ENCODE results near the gene ARID3A.
"Not testable (repeated sequence)": the region's sequence is repeated elsewhere in the genome, so short reads cannot be mapped to it uniquely, and the experiment has no call there.

ARID3A gene

GRCh38 chr19:947707-948539 lies 22.1 kb downstream of the ARID3A start:
- peak; percentile 39 for DNase-seq

DNA sequence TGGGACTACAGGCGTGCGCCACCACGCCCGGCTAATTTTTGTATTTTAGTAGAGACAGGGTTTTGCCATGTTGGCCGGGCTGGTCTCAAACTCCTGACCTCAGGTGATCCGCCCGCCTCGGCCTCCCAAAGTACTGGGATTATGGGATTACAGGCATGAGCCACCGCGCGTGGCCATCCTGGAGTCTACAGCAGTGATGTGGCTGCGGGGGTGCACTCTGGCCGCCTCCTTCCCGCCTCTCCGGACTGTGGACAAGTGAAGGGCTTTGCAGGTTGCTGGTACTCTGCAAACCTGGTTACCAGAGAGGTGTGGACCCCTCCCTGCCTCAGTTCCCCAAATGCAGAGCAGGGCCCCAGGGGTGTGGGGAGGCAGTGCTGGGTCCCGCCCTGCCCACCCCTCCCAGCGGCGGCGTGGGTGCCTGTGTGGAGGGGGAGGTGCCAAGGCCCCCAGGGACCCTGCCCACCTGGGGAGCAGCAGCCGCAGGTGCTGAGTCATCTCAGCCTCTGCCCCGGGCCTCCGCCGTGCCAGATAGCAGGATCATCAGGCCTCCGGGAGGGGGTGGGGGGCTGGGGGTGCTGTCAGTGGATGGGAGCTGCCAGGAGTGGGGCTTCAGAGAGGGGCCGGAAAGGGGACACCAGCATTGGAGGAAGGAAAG lies 23.1 kb downstream of the ARID3A start:
- no peak for DNase-seq

- DNase-seq: no peak
These were observed 24.7 kb downstream of the ARID3A start for GRCh38 chr19:950352-951066.

DNA sequence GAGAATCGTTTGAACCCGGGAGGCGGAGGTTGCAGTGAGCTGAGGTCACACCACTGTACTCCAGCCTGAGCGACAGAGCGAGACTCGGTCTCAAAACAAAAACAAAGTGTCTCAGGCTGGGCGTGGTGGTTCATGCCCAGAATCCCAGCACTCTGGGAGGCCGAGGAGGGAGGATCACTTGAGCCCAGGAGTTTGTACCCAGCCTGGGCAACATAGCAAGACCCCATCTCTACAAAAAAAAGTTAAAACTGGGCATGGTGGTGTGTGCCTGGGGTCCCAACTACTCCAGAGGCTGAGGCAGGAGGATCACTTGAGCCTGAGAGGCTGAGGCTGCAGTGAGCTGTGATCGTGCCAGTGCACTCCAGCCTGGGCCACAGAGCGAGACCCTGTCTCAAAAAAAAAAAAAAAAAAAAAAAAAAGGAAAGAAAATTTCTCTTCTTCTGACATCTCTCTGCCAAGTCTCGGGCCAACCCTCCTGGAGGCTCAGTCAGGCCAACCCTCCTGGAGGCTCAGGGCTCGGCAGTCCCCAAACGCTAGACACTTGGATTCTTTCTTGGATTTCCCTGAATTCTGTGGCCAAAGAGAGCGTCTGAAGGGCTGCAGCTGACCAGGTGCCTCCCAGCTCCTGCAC lies 26.3 kb downstream of the ARID3A start:
- DNase-seq: no peak

- DNase-seq: peak; percentile 15
These were observed 27.0 kb downstream of the ARID3A start for GRCh38 chr19:952680-953444.

DNA sequence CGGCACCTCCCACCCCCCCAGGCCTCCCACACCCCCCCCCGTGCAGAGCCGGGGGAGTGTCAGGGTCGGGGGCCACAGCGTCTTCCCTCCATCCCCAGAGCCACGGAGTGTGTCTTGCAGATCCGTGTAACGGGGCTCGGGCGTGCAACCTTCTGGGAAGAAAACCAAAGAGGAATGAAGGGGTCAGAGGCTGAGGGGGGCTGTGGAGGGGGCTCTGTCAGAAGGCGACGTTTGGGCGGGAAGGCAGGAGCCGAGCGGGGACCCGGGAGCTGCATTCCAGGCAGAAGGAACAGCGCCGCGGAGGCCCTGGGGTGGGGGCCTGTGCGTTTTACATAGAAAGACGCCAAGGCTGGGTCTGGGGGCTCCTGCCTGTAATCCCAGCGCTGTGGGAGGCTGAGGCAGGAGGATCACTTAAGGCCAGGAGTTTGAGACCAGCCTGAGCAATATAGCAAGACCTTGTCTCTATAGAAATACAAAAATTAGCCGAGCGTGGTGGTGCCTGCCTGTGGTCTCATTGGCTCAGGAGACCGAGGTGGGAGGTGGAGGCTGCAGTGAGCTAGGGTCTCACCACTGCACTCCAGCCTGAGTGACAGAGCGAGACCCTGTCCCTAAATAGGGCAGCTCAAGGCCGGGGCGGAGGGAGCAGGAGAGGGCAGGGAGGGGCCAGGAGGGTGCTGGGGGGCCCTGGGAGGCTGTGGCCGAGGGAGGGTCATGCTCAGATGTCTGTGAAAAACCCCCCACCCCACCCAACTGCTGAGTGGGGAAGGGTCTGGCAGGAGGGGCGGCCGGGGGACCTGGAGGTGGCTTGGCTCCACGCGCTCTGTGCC lies 27.8 kb downstream of the ARID3A start:
- DNase-seq: no peak

GRCh38 chr19:954272-954671 lies 28.4 kb downstream of the ARID3A start:
- DNase-seq: no peak

- no peak for DNase-seq
These were observed 29.0 kb downstream of the ARID3A start for GRCh38 chr19:954672-955494.

DNA sequence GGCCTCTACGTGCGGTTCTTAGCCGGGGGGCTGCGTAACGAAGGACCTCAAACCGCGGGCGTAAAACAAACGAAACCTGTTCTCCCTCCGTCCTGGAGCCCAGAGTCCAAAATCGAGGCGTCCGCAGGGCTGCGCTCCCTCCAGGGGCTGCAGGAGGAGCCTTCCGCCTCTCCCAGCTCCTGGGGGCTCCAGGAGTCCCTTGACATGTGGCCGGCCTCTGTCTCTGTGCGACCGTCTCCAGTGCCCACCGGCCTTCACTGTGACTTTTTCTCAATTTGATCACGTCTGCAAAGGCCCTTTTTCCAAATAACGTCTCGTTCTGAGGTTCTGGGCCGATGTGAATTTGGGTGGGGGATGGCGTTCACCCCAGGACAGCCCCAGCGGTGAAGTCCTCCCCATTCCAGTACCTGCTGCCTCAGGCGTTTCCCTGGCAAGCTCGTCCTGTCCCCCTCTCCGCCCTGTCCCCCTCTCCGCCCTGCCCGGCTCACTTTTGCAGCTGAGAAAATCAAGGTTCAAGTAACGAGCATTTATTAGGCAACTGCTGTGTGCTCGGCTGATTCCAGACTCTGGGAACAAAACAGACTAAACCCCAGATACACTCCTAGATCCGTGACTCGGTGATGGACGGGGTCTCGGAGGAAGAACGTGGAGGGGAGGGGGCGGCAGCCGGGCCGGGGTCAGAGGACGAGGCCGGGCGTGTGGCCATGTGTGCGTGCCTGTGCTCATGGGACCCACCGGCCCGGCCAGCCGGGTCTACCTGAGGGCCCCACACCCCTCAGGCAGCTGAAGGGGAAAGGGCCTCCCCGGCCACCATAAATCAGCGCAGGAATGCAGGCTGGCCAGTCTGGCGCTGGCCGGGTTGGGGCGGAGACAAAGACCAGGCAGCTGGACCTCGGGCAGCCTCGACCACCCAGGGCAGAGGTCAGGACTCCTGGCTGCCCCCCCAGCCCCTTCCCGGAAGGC lies 30.2 kb downstream of the ARID3A start:
- DNase-seq: no peak

- no peak for DNase-seq
These were observed 31.1 kb downstream of the ARID3A start for GRCh38 chr19:956766-957440.

- not testable (repeated sequence) for DNase-seq
These were observed 31.7 kb downstream of the ARID3A start for GRCh38 chr19:957578-957977.

DNA sequence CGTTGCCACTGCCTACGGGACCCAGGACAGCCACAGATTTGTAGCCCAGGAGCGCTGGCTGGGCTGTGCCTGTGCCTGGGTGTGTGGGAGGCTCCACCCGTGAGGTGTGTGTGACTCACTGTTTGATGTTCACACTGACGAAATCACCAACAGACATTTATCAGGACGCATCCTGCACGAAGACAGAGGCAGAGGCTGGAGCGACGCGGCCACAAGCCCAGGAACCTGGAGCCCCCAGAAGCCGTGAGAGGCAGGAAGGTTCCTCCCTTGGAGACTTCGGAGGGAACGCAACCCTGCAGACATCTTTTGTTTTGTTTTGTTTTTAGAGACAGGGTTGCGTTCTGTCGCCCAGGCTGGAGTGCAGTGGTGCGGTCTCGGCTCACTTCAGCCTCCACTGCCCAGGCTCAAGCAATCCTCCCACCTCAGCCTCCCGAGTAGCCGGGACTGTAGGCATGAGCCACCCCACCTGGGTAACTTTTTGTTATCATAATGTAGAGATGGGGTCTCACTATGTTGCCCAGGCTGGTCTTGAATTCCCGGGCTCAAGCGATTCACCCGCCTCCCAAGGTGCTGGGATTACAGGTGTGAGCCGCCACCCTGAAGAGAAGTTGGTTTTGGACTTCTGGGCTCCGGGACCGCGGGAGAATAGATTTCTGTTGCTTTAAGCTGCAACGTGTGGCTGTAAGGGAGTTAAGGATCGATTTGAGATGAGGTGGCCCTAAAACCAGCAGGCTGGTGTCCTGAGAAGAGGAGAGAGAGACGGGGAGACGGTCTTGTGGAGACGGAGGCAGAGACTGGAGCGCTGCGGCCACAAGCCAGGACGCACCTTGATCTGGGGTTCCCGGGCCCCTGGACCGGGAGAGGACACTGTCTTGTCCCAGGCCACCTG lies 33.4 kb downstream of the ARID3A start:
- DNase-seq: no peak

DNA sequence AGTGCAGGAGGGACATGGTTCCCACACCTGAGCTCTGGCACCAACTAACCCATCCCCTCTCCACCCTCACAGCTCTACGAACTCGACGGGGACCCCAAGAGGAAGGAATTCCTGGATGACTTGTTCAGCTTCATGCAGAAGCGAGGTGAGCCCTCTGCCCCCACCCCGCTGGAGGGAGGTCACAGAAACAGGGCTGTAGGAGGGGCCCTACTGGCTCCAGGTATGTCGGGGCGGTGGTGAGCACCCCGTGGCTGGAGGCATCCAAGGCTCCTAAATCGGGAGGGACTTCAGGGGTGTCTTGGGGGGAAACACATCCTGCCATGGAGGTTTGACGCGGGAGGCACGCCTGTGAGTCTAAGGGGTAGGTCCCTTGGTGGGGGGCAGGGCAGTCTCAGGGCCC lies 34.2 kb downstream of the ARID3A start:
- no peak for DNase-seq

GRCh38 chr19:960601-960938 lies 34.7 kb downstream of the ARID3A start:
- no peak for DNase-seq

- no peak for DNase-seq
These were observed 36.2 kb downstream of the ARID3A start for GRCh38 chr19:961866-962620.

- no peak for DNase-seq
These were observed 37.0 kb downstream of the ARID3A start for GRCh38 chr19:962683-963400.
